Measurements from ENCODE around the gene ATP9A. TPM values are rescaled to one million over a fixed set of nuclear protein-coding genes. Genes with fewer than 3 reads are reported as not detected.
A peak's percentile ranks its signal among the peaks of the same experiment; 100 is the strongest.

ATP9A gene
- total RNA-seq, 1 experiment from 2014 or later = 7.3 TPM

DNA sequence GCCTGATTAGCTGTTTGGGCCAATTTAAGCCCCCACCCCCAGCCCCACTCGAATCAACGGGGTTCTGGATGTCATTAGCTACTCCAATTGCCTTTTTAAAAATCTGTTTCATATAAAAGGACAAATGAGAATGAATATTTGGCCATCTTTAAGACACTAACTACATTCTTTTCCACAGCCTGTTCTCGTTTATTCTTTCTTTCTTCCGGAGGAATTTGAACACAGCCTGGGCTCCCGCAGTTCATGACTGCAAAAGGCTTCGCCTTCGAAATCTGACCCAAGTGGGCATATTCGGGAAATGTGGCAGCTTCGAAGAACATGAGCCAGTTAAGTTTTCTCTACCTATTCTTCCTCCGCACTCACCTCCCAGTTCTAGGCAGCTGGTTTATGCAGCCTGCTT is 176.3 kb downstream of the ATP9A start:
- POLR2A ChIA-PET = no interaction called here
- intact Hi-C loops (cut with micrococcal nuclease) = no loop called here
- CTCF ChIA-PET = interaction anchor here (0.5 to 2.2 kb wide), 5 partner anchors 50 to 604 kb away, joined by 3 to 10 read pairs (median 4); no protein-coding TSS in a partner anchor

GRCh38 chr20:51588762-51589161 is 179.4 kb downstream of the ATP9A start:
- CTCF ChIA-PET = interaction anchor here (0.6 to 1.5 kb wide), 4 partner anchors 36 to 501 kb away, joined by 3 to 5 read pairs (median 3); no protein-coding TSS in a partner anchor
- BruUV-seq (replicated peaks) = no TSS peak
- TF ChIP-seq, protein P1, sequence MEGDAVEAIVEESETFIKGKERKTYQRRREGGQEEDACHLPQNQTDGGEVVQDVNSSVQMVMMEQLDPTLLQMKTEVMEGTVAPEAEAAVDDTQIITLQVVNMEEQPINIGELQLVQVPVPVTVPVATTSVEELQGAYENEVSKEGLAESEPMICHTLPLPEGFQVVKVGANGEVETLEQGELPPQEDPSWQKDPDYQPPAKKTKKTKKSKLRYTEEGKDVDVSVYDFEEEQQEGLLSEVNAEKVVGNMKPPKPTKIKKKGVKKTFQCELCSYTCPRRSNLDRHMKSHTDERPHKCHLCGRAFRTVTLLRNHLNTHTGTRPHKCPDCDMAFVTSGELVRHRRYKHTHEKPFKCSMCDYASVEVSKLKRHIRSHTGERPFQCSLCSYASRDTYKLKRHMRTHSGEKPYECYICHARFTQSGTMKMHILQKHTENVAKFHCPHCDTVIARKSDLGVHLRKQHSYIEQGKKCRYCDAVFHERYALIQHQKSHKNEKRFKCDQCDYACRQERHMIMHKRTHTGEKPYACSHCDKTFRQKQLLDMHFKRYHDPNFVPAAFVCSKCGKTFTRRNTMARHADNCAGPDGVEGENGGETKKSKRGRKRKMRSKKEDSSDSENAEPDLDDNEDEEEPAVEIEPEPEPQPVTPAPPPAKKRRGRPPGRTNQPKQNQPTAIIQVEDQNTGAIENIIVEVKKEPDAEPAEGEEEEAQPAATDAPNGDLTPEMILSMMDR (IDR thresholded peaks at IDR 0.05; ENCODE audit: unreplicated experiment) = no peak
- intact Hi-C loops (cut with micrococcal nuclease) = no loop called here
- no peak for DNase-seq (ENCODE audit: unreplicated experiment)
- POLR2A ChIA-PET = interaction anchor here (1.2 kb wide), 1 partner anchor 203 kb away, joined by 3 read pairs; no protein-coding TSS in a partner anchor
- Mint-ChIP-seq H3K9me3 (ENCODE audit: unreplicated experiment) (no peaks in the 10 kb centered on the region), H3K27me3 (ENCODE audit: insufficient read depth, unreplicated experiment) (no peaks in the 10 kb centered on the region), H3K36me3 (ENCODE audit: insufficient read depth, unreplicated experiment) (peaks cover 6% of the 10 kb centered on the region), H3K4me1 (ENCODE audit: insufficient read depth, unreplicated experiment) (no peaks in the 10 kb centered on the region), H3K27ac (ENCODE audit: low read depth, unreplicated experiment) (no peak overlapping the region), H3K4me3 (ENCODE audit: unreplicated experiment) (no peak overlapping the region)

More for the DNA sequence above, 176.3 kb downstream of the ATP9A start:
- TF ChIP-seq, protein P1 (IDR thresholded peaks at IDR 0.05; ENCODE audit: unreplicated experiment) = no peak
- no peaks in the 10 kb centered on the region for H3K9me3 Mint-ChIP-seq (ENCODE audit: unreplicated experiment)
- no peak for DNase-seq (ENCODE audit: unreplicated experiment)
- no peak overlapping the region for H3K27ac Mint-ChIP-seq (ENCODE audit: low read depth, unreplicated experiment)
- H3K36me3 Mint-ChIP-seq (ENCODE audit: insufficient read depth, unreplicated experiment) = peaks cover 6% of the 10 kb centered on the region
- no peaks in the 10 kb centered on the region for H3K27me3 Mint-ChIP-seq (ENCODE audit: insufficient read depth, unreplicated experiment)
- BruUV-seq (replicated peaks) = no TSS peak
- peaks cover 6% of the 10 kb centered on the region for H3K4me1 Mint-ChIP-seq (ENCODE audit: insufficient read depth, unreplicated experiment)
- H3K4me3 Mint-ChIP-seq (ENCODE audit: unreplicated experiment) = no peak overlapping the region

- H3K4me1 Mint-ChIP-seq (ENCODE audit: insufficient read depth, unreplicated experiment) = no peaks in the 10 kb centered on the region
- CTCF ChIA-PET = interaction anchor here (0.6 to 2.8 kb wide), 5 partner anchors 8 to 739 kb away, joined by 3 to 21 read pairs (median 8); no protein-coding TSS in a partner anchor
- H3K9me3 Mint-ChIP-seq (ENCODE audit: unreplicated experiment) = no peaks in the 10 kb centered on the region
- no TSS peak for BruUV-seq (replicated peaks)
- no peak overlapping the region for H3K27ac Mint-ChIP-seq (ENCODE audit: low read depth, unreplicated experiment)
- intact Hi-C loops (cut with micrococcal nuclease) = no loop called here
- no peak overlapping the region for H3K4me3 Mint-ChIP-seq (ENCODE audit: unreplicated experiment)
- TF ChIP-seq, protein P1 (IDR thresholded peaks at IDR 0.05; ENCODE audit: unreplicated experiment) = no peak
- no peak for DNase-seq (ENCODE audit: unreplicated experiment)
- POLR2A ChIA-PET = no interaction called here
- no peaks in the 10 kb centered on the region for H3K27me3 Mint-ChIP-seq (ENCODE audit: insufficient read depth, unreplicated experiment)
- H3K36me3 Mint-ChIP-seq (ENCODE audit: insufficient read depth, unreplicated experiment) = peaks cover 6% of the 10 kb centered on the region
Measured at GRCh38 chr20:51587145-51587544, 181.0 kb downstream of the ATP9A start.

DNA sequence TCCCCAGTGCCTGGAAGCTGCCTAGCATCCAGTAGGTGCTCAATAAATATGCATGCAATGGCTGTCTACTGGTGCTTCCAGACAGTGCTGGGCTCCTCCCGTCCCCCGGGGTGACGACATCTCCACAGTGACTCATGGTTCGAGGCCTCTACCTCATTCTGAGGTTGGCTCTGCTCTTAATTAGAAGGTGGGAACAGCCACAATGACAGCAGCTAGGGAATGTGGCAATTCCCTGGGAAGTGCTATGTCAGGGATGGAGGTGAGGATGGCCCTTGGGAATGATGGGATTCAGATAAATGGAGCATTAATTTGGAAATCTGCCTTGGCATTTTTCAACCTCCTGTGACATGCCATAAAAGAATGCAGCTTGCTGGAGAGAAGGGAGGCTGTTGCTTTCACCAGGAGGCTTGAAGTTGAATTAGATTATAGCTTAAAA is 182.2 kb downstream of the ATP9A start:
- ChIA-PET POLR2A (interaction anchor here (0.8 kb wide), 1 partner anchor 12 kb away, joined by 3 read pairs; no protein-coding TSS in a partner anchor), CTCF (interaction anchor here (0.5 to 2.8 kb wide), 7 partner anchors 9 to 599 kb away, joined by 3 to 21 read pairs (median 3); no protein-coding TSS in a partner anchor)
- peaks cover 6% of the 10 kb centered on the region for H3K36me3 Mint-ChIP-seq (ENCODE audit: insufficient read depth, unreplicated experiment)
- H3K27ac Mint-ChIP-seq (ENCODE audit: low read depth, unreplicated experiment) = no peak overlapping the region
- intact Hi-C loops (cut with micrococcal nuclease) = no loop called here
- peaks cover 11% of the 10 kb centered on the region for H3K27me3 Mint-ChIP-seq (ENCODE audit: insufficient read depth, unreplicated experiment)
- no peaks in the 10 kb centered on the region for H3K4me1 Mint-ChIP-seq (ENCODE audit: insufficient read depth, unreplicated experiment)
- no peak overlapping the region for H3K4me3 Mint-ChIP-seq (ENCODE audit: unreplicated experiment)
- TF ChIP-seq, protein P1 (IDR thresholded peaks at IDR 0.05; ENCODE audit: unreplicated experiment) = no peak
- no TSS peak for BruUV-seq (replicated peaks)
- no peaks in the 10 kb centered on the region for H3K9me3 Mint-ChIP-seq (ENCODE audit: unreplicated experiment)
- peak; percentile 77 for DNase-seq (ENCODE audit: unreplicated experiment)

Measured in MCF 10A (cell line).